GM12878 (cell line): ENCODE results near the gene ANOS1. TPM values are rescaled to one million over a fixed set of nuclear protein-coding genes. Genes with fewer than 3 reads are reported as not detected.

ENCODE experiments used
- DPF2 ChIP-seq: fragments of 450-650 bp; IDR thresholded peaks from 2 replicates; pipeline ENCODE4 v1.6.1; 2017; ENCODE audit warnings: mild to moderate bottlenecking
- E4F1 ChIP-seq: fragments of 450-650 bp; IDR thresholded peaks from 2 replicates; pipeline ENCODE4 v1.6.1; 2018; ENCODE audit warnings: borderline replicate concordance, mild to moderate bottlenecking; ENCODE audit not compliant: partially characterized antibody
- KLF5 ChIP-seq: fragments of 450-650 bp; IDR thresholded peaks from 2 replicates; pipeline ENCODE4 v1.6.1; 2014; ENCODE audit warnings: mild to moderate bottlenecking; ENCODE audit not compliant: partially characterized antibody
- MEF2A ChIP-seq: IDR thresholded peaks from 2 replicates; pipeline ENCODE4 v1.6.1; 2011; ENCODE audit warnings: low read depth, mild to moderate bottlenecking, low read length, moderate library complexity; ENCODE audit not compliant: insufficient read depth
- MYC ChIP-seq: IDR thresholded peaks from 2 replicates; pipeline ENCODE4 v1.6.1; 2011; ENCODE audit warnings: mild to moderate bottlenecking, low read length, moderate library complexity, inconsistent platforms; ENCODE audit not compliant: insufficient read depth, insufficient replicate concordance, insufficient read length, severe bottlenecking
- PBX3 ChIP-seq: IDR thresholded peaks from 2 replicates; pipeline ENCODE4 v1.6.1; 2011; ENCODE audit warnings: mild to moderate bottlenecking, low read depth, low read length, moderate library complexity; ENCODE audit not compliant: insufficient replicate concordance
- SIX5 ChIP-seq: IDR thresholded peaks from 2 replicates; pipeline ENCODE4 v1.6.1; 2011; ENCODE audit warnings: mild to moderate bottlenecking, low read depth, low read length, moderate library complexity; ENCODE audit not compliant: severe bottlenecking
- SMAD1 ChIP-seq: fragments of 450-650 bp; IDR thresholded peaks from 2 replicates; pipeline ENCODE4 v1.6.1; 2018; ENCODE audit warnings: mild to moderate bottlenecking, low read depth; ENCODE audit not compliant: partially characterized antibody
- SPI1 ChIP-seq: IDR thresholded peaks from 2 replicates; pipeline ENCODE4 v1.6.1; 2011; ENCODE audit warnings: low read depth, mild to moderate bottlenecking, low read length, moderate library complexity, borderline replicate concordance; ENCODE audit not compliant: insufficient read depth
- SREBF1 ChIP-seq: IDR thresholded peaks from 2 replicates; pipeline ENCODE4 v1.6.1; 2012; ENCODE audit warnings: mild to moderate bottlenecking, low read length
- polyA plus RNA-seq, 11 experiments: library from polyadenylated mRNA; depleted of rRNA in 4 of 11; unstranded in 6 of 11; stranded (reverse) in 5 of 11; fragments of >200 nt; fragmentation: Nextera tagmentation in 4 of 11; fragmentation: Illumina TruSeq in 1 of 11; extraction: Ambion mirVana in 4 of 11; extraction: Trizol in 1 of 11; gene quantifications; 1 replicate in 1 of 11; 2 replicates in 10 of 11; pipeline versions ENCODE4 v1.2.1 to v1.2.3, GENCODE V29; 2011 to 2016; ENCODE audit warnings: inconsistent platforms in 2 of 11, missing spikeins in 2 of 11, low read depth in 1 of 11
- total RNA-seq, 4 experiments: library from RNA; depleted of rRNA in 3 of 4; stranded (reverse); fragments of >200 nt in 3 of 4; fragmentation: Illumina TruSeq in 1 of 4; extraction: Trizol in 1 of 4; gene quantifications; 2 replicates each; pipeline versions ENCODE4 v1.2.1 to v1.2.3, GENCODE V29; 2013 to 2021
- TF ChIP-seq, protein P1 (sequence below): fragments of 450-650 bp; IDR thresholded peaks from 2 replicates; pipeline ENCODE4 v1.6.1; 2017; ENCODE audit warnings: mild to moderate bottlenecking, moderate library complexity

ANOS1 gene
- total and polyA plus RNA-seq, 10 of the 15 experiments (the other 5 are each of a cell fraction or from before 2014, with no cell fraction given), result under 0.01 to 4.0 (median 0.03) TPM; not detected in 3

DNA sequence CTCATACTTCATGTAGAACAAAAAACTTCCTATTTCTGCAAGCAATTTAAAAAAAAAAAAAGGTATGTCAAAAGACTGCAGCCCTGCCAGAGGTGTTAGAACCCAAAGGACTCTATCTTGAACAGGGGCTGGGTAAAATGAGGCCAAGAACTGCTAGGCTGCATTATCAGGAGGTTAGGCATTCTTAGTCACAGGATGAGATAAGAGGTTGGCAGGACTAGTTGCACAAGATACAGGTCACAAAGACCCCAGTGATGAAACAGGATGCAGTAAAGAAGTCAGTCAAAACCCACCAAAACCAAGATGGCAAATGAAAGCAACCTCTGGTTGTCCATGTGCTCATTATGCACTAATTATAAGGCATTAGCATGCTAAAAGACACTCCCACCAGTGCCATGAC, 104.1 kb downstream of the ANOS1 start (continued):
- TF ChIP-seq E4F1, result no peak
- no peak for TF ChIP-seq DPF2
- TF ChIP-seq KLF5, result no peak
- no peak for TF ChIP-seq SIX5
- TF ChIP-seq SPI1, result no peak
- TF ChIP-seq SREBF1, result no peak
- TF ChIP-seq, protein P1, sequence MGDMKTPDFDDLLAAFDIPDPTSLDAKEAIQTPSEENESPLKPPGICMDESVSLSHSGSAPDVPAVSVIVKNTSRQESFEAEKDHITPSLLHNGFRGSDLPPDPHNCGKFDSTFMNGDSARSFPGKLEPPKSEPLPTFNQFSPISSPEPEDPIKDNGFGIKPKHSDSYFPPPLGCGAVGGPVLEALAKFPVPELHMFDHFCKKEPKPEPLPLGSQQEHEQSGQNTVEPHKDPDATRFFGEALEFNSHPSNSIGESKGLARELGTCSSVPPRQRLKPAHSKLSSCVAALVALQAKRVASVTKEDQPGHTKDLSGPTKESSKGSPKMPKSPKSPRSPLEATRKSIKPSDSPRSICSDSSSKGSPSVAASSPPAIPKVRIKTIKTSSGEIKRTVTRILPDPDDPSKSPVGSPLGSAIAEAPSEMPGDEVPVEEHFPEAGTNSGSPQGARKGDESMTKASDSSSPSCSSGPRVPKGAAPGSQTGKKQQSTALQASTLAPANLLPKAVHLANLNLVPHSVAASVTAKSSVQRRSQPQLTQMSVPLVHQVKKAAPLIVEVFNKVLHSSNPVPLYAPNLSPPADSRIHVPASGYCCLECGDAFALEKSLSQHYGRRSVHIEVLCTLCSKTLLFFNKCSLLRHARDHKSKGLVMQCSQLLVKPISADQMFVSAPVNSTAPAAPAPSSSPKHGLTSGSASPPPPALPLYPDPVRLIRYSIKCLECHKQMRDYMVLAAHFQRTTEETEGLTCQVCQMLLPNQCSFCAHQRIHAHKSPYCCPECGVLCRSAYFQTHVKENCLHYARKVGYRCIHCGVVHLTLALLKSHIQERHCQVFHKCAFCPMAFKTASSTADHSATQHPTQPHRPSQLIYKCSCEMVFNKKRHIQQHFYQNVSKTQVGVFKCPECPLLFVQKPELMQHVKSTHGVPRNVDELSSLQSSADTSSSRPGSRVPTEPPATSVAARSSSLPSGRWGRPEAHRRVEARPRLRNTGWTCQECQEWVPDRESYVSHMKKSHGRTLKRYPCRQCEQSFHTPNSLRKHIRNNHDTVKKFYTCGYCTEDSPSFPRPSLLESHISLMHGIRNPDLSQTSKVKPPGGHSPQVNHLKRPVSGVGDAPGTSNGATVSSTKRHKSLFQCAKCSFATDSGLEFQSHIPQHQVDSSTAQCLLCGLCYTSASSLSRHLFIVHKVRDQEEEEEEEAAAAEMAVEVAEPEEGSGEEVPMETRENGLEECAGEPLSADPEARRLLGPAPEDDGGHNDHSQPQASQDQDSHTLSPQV, result no peak
- no peak for TF ChIP-seq MEF2A
- TF ChIP-seq PBX3, result no peak
- no peak for TF ChIP-seq MYC
- no peak for TF ChIP-seq SMAD1
